Astrocyte of the spinal cord (primary cell): ENCODE data around the gene FBXO42.
A peak's percentile ranks its signal among the peaks of the same experiment; 100 is the strongest.
"Not testable (repeated sequence)": the region's sequence is repeated elsewhere in the genome, so short reads cannot be mapped to it uniquely, and the experiment has no call there.

Source experiments
- DNase-seq: peaks from one replicate; pipeline ENCODE4 v3.0.0; 2011; ENCODE audit warnings: low read depth, low spot score
- H3K4me3 ChIP-seq: 2 replicates; pipeline ENCODE4 v1.5.1; 2011; ENCODE audit warnings: low read depth, mild to moderate bottlenecking, low read length, moderate library complexity
- in situ Hi-C: cut with HindIII; loops from 2 replicates; pipeline ENCODE4 v1.10.0; 2017; ENCODE audit warnings: low sequenced_read_pairs
- TF ChIP-seq, protein P1 (sequence below): IDR thresholded peaks from 2 replicates; pipeline ENCODE4 v1.5.1; 2012; ENCODE audit warnings: low read depth, mild to moderate bottlenecking, low read length, inconsistent platforms

Gene FBXO42

DNA sequence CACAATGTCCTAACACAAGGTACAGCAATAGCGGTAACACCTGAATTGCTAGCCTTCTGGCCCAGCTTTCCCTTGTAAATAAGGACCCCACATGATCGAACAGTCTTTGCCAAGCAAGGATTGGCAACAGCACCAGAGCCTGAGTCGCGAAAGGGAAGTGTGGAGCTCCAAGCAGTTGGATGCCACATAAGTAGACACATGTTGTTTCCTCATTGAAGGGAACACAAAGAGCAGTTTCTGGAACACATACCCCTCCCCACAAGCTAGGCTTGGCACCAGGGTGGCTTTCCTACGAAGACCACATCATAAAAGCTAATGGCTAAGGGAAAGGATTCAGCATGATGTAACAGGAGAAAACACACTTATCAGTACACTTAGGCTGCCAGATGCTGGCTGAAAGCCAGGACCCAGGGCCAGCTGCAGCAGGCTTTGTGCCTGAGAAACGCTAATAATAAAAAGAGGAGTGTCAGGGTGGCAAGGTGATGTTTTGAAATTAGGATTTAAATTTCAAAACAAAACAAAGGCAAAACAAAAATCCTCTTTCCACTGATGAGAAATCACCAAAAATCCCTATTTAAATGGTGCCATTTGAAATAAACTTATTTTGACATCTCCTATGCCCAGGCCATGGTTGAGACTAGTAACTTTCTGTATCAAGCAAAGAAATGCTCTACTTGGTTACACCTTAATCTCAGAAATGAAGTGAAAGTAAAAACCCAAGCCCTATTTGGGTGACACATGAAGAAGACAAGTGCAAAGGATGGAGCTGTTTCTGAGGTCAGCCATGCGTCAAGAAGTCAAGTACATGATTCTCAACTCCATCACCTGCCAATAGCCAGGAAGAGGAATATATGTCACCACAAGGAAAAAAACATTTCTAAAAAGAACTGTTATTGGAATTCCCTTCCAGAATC, 103.4 kb downstream of the FBXO42 start:
- in situ Hi-C loops: no loop called here
- DNase-seq: peak; percentile 90
- TF ChIP-seq, protein P1, sequence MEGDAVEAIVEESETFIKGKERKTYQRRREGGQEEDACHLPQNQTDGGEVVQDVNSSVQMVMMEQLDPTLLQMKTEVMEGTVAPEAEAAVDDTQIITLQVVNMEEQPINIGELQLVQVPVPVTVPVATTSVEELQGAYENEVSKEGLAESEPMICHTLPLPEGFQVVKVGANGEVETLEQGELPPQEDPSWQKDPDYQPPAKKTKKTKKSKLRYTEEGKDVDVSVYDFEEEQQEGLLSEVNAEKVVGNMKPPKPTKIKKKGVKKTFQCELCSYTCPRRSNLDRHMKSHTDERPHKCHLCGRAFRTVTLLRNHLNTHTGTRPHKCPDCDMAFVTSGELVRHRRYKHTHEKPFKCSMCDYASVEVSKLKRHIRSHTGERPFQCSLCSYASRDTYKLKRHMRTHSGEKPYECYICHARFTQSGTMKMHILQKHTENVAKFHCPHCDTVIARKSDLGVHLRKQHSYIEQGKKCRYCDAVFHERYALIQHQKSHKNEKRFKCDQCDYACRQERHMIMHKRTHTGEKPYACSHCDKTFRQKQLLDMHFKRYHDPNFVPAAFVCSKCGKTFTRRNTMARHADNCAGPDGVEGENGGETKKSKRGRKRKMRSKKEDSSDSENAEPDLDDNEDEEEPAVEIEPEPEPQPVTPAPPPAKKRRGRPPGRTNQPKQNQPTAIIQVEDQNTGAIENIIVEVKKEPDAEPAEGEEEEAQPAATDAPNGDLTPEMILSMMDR: no peak
- H3K4me3 ChIP-seq: no peak overlapping the region

DNA sequence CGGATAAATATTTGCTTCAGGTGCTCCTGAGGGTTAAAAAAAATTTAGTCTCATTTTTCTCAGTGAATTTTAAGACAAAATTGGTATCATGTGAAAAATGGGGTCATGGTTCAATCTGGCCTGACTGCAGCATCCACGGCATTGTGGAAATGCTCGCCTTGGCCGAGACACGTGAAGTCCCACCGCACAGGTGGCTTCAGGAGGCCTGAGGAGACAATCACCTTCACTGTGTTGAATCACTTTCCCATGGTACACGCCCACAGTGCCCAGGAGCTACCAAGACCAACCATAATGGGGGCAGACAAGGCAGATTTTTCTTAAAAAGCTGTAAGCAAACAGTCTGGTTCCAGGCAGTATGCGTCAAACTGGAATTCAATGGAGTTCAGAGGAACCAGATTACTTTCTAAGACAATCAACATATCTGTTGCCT, 104.3 kb downstream of the FBXO42 start:
- TF ChIP-seq, protein P1: no peak
- no peak overlapping the region for H3K4me3 ChIP-seq
- DNase-seq: no peak
- in situ Hi-C loops: no loop called here

DNA sequence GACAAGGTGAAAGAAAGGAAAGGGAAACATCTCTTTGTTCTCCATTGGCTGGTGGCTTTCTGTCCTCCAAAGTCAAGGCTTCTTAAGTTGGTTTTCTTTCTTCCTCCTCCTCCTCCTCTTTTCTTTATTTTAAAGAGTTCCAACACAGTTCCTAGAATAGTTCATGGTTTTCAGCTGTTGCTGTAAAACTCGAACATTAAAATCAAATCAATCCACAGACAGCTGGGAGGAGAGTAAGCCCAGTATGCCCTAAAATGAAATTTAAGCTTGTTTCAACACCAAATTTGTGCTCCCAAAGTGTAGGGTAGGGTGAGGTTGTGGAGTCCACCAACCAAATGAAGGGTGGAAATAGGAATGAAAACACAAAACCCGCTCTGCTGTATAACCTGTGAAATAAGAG, 104.8 kb downstream of the FBXO42 start:
- TF ChIP-seq, protein P1: no peak
- no peak overlapping the region for H3K4me3 ChIP-seq
- in situ Hi-C loops: no loop called here
- no peak for DNase-seq

- DNase-seq: no peak
- no peak overlapping the region for H3K4me3 ChIP-seq
- TF ChIP-seq, protein P1: no peak
- in situ Hi-C loops: no loop called here
Observed at GRCh38 chr1:16246961-16247360, 105.3 kb downstream of the FBXO42 start.

GRCh38 chr1:16246239-16246638, 106.0 kb downstream of the FBXO42 start:
- H3K4me3 ChIP-seq, DNase-seq, in situ Hi-C loops: not testable (repeated sequence)

GRCh38 chr1:16245476-16246196, 106.6 kb downstream of the FBXO42 start:
- no peak for DNase-seq
- TF ChIP-seq, protein P1: no peak
- no peak overlapping the region for H3K4me3 ChIP-seq
- in situ Hi-C loops: no loop called here

GRCh38 chr1:16244650-16245285, 107.5 kb downstream of the FBXO42 start:
- no peak overlapping the region for H3K4me3 ChIP-seq
- in situ Hi-C loops: no loop called here
- no peak for DNase-seq
- TF ChIP-seq, protein P1: no peak
